ENCODE data around the gene HEMK1.

Gene HEMK1

DNA sequence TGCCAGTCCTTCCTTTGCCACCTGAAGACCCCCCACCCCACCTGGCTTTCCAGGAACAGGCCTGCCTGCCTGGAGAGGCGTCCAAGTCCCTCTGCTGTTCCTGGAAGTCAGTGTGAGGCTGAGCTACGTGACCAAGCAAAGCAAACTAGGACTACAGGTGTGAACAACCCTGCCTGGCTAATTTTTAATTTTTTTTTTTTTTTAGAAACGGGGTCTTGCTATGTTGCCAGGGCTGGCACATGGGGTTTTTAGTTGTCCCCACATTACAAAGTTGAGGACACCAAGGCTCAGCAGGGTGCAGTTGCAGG lies 17.4 kb downstream of the HEMK1 start:
- Histone ChIP-seq H3K9me2 (ENCODE audit: low read depth, low read length) (no peaks in the 10 kb centered on the region), H3K9ac (ENCODE audit: low read length) (no peak overlapping the region), H3K4me1 (ENCODE audit: insufficient read depth, low read length, severe bottlenecking) (peaks cover 4% of the 10 kb centered on the region), H2AFZ (ENCODE audit: low read length) (no peak overlapping the region), H3K79me2 (ENCODE audit: insufficient read depth, low read length) (no peaks in the 10 kb centered on the region), H3K9me3 (ENCODE audit: low read length) (no peaks in the 10 kb centered on the region), H4K20me1 (ENCODE audit: insufficient read depth, low read length) (no peaks in the 10 kb centered on the region), H3K36me3 (ENCODE audit: insufficient read depth, low read length) (no peaks in the 10 kb centered on the region), H3K27me3 (ENCODE audit: insufficient read depth, low read length) (no peaks in the 10 kb centered on the region), H3F3A (ENCODE audit: insufficient read depth, low read length) (no peaks in the 10 kb centered on the region), H3K4me3 (ENCODE audit: low read depth, low read length, poor library complexity, severe bottlenecking) (no peak overlapping the region), H3K4me2 (ENCODE audit: low read length) (no peak overlapping the region), H3K27ac (ENCODE audit: low read depth, low read length, poor library complexity, severe bottlenecking) (no peak overlapping the region)
- TF ChIP-seq EZH2 (IDR thresholded peaks at IDR 0.05; ENCODE audit: borderline replicate concordance, low read length): no peak
- TF ChIP-seq, protein P1, sequence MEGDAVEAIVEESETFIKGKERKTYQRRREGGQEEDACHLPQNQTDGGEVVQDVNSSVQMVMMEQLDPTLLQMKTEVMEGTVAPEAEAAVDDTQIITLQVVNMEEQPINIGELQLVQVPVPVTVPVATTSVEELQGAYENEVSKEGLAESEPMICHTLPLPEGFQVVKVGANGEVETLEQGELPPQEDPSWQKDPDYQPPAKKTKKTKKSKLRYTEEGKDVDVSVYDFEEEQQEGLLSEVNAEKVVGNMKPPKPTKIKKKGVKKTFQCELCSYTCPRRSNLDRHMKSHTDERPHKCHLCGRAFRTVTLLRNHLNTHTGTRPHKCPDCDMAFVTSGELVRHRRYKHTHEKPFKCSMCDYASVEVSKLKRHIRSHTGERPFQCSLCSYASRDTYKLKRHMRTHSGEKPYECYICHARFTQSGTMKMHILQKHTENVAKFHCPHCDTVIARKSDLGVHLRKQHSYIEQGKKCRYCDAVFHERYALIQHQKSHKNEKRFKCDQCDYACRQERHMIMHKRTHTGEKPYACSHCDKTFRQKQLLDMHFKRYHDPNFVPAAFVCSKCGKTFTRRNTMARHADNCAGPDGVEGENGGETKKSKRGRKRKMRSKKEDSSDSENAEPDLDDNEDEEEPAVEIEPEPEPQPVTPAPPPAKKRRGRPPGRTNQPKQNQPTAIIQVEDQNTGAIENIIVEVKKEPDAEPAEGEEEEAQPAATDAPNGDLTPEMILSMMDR (IDR thresholded peaks at IDR 0.05; ENCODE audit: low read length): no peak

DNA sequence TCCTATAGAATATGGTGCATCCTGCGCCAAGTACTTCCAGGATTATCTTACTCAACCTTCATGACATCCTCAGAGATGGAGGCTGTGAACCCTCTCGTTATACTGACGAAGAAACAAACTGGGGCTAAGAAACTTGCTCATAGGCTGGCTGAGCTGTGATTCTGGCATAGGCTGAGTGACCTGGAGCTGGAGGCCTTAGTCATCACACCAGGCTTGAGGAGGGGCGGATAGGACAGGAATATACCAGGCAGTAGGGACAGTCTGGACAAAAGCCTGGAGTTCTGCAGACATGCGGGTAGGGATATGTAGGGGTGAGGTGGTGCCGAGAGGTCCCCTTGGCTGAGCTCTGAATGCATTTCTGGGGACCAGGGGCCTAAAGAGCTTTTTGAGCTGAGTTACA lies 18.1 kb downstream of the HEMK1 start:
- no peak overlapping the region for H3K4me3 ChIP-seq (ENCODE audit: low read depth, low read length, poor library complexity, severe bottlenecking)
- no peak overlapping the region for H3K27ac ChIP-seq (ENCODE audit: low read depth, low read length, poor library complexity, severe bottlenecking)
- no peaks in the 10 kb centered on the region for H3K79me2 ChIP-seq (ENCODE audit: insufficient read depth, low read length)
- no peaks in the 10 kb centered on the region for H3K9me2 ChIP-seq (ENCODE audit: low read depth, low read length)
- H3K4me2 ChIP-seq (ENCODE audit: low read length): no peak overlapping the region
- H3K9ac ChIP-seq (ENCODE audit: low read length): no peak overlapping the region
- H4K20me1 ChIP-seq (ENCODE audit: insufficient read depth, low read length): no peaks in the 10 kb centered on the region
- peaks cover 4% of the 10 kb centered on the region for H3K4me1 ChIP-seq (ENCODE audit: insufficient read depth, low read length, severe bottlenecking)
- H3K9me3 ChIP-seq (ENCODE audit: low read length): no peaks in the 10 kb centered on the region
- TF ChIP-seq, protein P1 (IDR thresholded peaks at IDR 0.05; ENCODE audit: low read length): no peak
- TF ChIP-seq EZH2 (IDR thresholded peaks at IDR 0.05; ENCODE audit: borderline replicate concordance, low read length): no peak
- no peaks in the 10 kb centered on the region for H3K36me3 ChIP-seq (ENCODE audit: insufficient read depth, low read length)
- no peak overlapping the region for H2AFZ ChIP-seq (ENCODE audit: low read length)
- no peaks in the 10 kb centered on the region for H3F3A ChIP-seq (ENCODE audit: insufficient read depth, low read length)
- no peaks in the 10 kb centered on the region for H3K27me3 ChIP-seq (ENCODE audit: insufficient read depth, low read length)

DNA sequence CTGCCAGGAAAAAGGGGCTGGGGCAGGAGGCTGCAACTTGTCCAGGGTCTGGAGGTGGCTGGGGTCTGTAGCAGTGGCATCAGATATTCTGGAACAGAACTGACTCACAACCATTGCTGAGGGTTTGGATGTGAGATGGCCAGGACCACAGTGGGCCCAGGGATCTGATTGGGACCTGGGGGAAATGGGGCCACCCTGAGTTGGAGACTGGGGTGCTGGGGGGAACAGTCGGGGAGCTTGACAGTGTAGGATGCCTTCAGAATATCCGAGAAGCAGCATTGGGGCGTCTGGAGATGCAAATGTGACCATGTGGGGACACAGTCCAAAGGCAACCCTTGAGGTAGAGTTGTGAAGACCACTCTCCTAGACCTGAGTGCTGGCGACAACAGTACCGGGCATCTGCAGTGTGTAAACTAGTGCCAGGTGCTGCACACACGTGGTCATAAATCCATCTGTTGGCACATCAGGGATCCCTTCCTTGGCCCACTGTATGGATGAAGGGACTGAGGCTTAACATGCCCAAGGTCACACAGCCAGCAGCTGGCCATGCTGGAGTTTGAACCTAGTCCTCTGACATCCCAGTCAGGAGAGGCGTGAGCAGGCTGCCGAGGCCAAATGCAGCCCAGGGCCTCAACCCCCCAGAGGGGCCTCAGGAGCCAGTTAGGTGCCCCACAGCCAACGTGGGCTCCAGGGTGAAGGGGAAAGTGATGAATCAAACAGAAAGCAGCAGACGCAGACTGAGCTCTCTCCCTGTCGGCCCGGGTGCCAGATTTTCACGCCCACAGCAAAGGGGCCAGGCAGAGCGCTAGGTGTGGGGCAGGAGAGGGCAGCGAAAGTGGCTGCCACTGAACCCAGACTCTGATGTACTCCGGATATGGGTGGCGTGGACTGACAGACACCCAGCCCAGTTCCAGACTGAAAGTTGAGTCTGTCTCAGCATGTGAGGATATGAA lies 18.8 kb downstream of the HEMK1 start:
- Histone ChIP-seq H3K4me1 (ENCODE audit: insufficient read depth, low read length, severe bottlenecking) (peaks cover 4% of the 10 kb centered on the region), H3K27ac (ENCODE audit: low read depth, low read length, poor library complexity, severe bottlenecking) (no peak overlapping the region), H3K9me2 (ENCODE audit: low read depth, low read length) (no peaks in the 10 kb centered on the region), H3F3A (ENCODE audit: insufficient read depth, low read length) (no peaks in the 10 kb centered on the region), H4K20me1 (ENCODE audit: insufficient read depth, low read length) (no peaks in the 10 kb centered on the region), H2AFZ (ENCODE audit: low read length) (no peak overlapping the region), H3K36me3 (ENCODE audit: insufficient read depth, low read length) (no peaks in the 10 kb centered on the region), H3K4me3 (ENCODE audit: low read depth, low read length, poor library complexity, severe bottlenecking) (no peak overlapping the region), H3K79me2 (ENCODE audit: insufficient read depth, low read length) (no peaks in the 10 kb centered on the region), H3K9me3 (ENCODE audit: low read length) (no peaks in the 10 kb centered on the region), H3K4me2 (ENCODE audit: low read length) (no peak overlapping the region), H3K9ac (ENCODE audit: low read length) (no peak overlapping the region), H3K27me3 (ENCODE audit: insufficient read depth, low read length) (no peaks in the 10 kb centered on the region)
- TF ChIP-seq, protein P1 (IDR thresholded peaks at IDR 0.05; ENCODE audit: low read length): no peak
- TF ChIP-seq EZH2 (IDR thresholded peaks at IDR 0.05; ENCODE audit: borderline replicate concordance, low read length): no peak

All from OCI-LY1 (cell line).